Mesenchymal stem cell (in vitro differentiated cells and primary cell): ENCODE measurements around the gene CCDC85C.

ENCODE experiments used
- DNase-seq: peaks from one replicate; pipeline ENCODE4 v3.0.0-alpha.2; 2013
- H2AFZ ChIP-seq: one replicate; pipeline ENCODE4 v1.6.1; 2013; ENCODE audit warnings: low read depth, mild to moderate bottlenecking, control low read depth, inconsistent platforms, low read length, moderate library complexity
- H2AK5ac ChIP-seq: 2 replicates; pipeline ENCODE4 v1.6.1; 2013; ENCODE audit warnings: low read length, moderate library complexity, mild to moderate bottlenecking, inconsistent platforms; ENCODE audit not compliant: severe bottlenecking
- H2BK120ac ChIP-seq: one replicate; pipeline ENCODE4 v1.6.1; 2013; ENCODE audit warnings: low read depth, mild to moderate bottlenecking, inconsistent platforms, low read length, moderate library complexity
- H2BK12ac ChIP-seq, 2 experiments: one replicate each; pipeline ENCODE4 v1.6.1; 2013; ENCODE audit warnings: inconsistent platforms in 2 of 2, low read length in 2 of 2, mild to moderate bottlenecking in 2 of 2, moderate library complexity in 2 of 2, control low read depth in 1 of 2
- H2BK15ac ChIP-seq: one replicate; pipeline ENCODE4 v1.6.1; 2013; ENCODE audit warnings: mild to moderate bottlenecking, low read depth, inconsistent platforms; ENCODE audit not compliant: poor library complexity, severe bottlenecking
- H2BK5ac ChIP-seq: 2 replicates; pipeline ENCODE4 v1.6.1; 2013; ENCODE audit warnings: low read depth, mild to moderate bottlenecking, low read length, control low read depth, inconsistent platforms; ENCODE audit not compliant: poor library complexity, severe bottlenecking
- H3K14ac ChIP-seq, 2 experiments: one replicate each; pipeline ENCODE4 v1.6.1; 2013; ENCODE audit warnings: inconsistent platforms in 2 of 2, low read length in 2 of 2, control low read depth in 1 of 2, mild to moderate bottlenecking in 1 of 2, moderate library complexity in 1 of 2
- H3K18ac ChIP-seq, 2 experiments: one replicate each; pipeline ENCODE4 v1.6.1; 2013; ENCODE audit warnings: inconsistent platforms in 2 of 2, low read length in 2 of 2, control low read depth in 1 of 2, low read depth in 1 of 2, mild to moderate bottlenecking in 1 of 2
- H3K23ac ChIP-seq, 2 experiments: one replicate each; pipeline ENCODE4 v1.6.1; 2013; ENCODE audit warnings: inconsistent platforms in 2 of 2, low read length in 2 of 2, mild to moderate bottlenecking in 2 of 2, moderate library complexity in 2 of 2, control low read depth in 1 of 2
- H3K27ac ChIP-seq: 2 replicates; pipeline ENCODE4 v1.5.1; 2013; ENCODE audit warnings: mild to moderate bottlenecking, moderate library complexity, low read length, control low read depth, inconsistent platforms; ENCODE audit not compliant: poor library complexity, severe bottlenecking
- H3K27me3 ChIP-seq, 2 experiments: 2 replicates each; pipeline versions ENCODE4 v1.6.1 to v1.7.0; 2013; ENCODE audit warnings: low read length in 2 of 2, mild to moderate bottlenecking in 2 of 2, moderate library complexity in 2 of 2, control low read depth in 1 of 2, inconsistent platforms in 1 of 2; ENCODE audit not compliant: control insufficient read depth in 1 of 2, insufficient read depth in 1 of 2
- H3K36me3 ChIP-seq, 2 experiments: 2 replicates each; pipeline versions ENCODE4 v1.6.1 to v1.7.0; 2013; ENCODE audit warnings: low read length in 2 of 2, control low read depth in 1 of 2, inconsistent platforms in 1 of 2, low read depth in 1 of 2, mild to moderate bottlenecking in 1 of 2; ENCODE audit not compliant: insufficient read depth in 2 of 2, control insufficient read depth in 1 of 2
- H3K4ac ChIP-seq, 2 experiments: one replicate each; pipeline ENCODE4 v1.6.1; 2013; ENCODE audit warnings: inconsistent platforms in 2 of 2, low read length in 2 of 2, mild to moderate bottlenecking in 2 of 2, moderate library complexity in 2 of 2, control low read depth in 1 of 2, low read depth in 1 of 2
- H3K4me1 ChIP-seq: 2 replicates; pipeline ENCODE4 v1.6.1; 2013; ENCODE audit warnings: low read depth, low read length, control low read depth; ENCODE audit not compliant: control insufficient read depth, insufficient read depth
- H3K4me2 ChIP-seq: 2 replicates; pipeline ENCODE4 v1.6.1; 2013; ENCODE audit warnings: low read length, mild to moderate bottlenecking, inconsistent platforms; ENCODE audit not compliant: poor library complexity, severe bottlenecking
- H3K4me3 ChIP-seq, 2 experiments: 2 replicates each; pipeline versions ENCODE4 v1.5.1 to v1.7.0; 2013; ENCODE audit warnings: low read length in 2 of 2, mild to moderate bottlenecking in 2 of 2, control low read depth in 1 of 2, low read depth in 1 of 2; ENCODE audit not compliant: insufficient read depth in 1 of 2
- H3K79me1 ChIP-seq: replicated peaks from 2 replicates; pipeline ENCODE4 v1.6.1; 2013; ENCODE audit warnings: mild to moderate bottlenecking, control low read depth, low read length, inconsistent platforms; ENCODE audit not compliant: poor library complexity, severe bottlenecking
- H3K9ac ChIP-seq: 2 replicates; pipeline ENCODE4 v1.7.0; 2013; ENCODE audit warnings: mild to moderate bottlenecking, low read length, moderate library complexity
- H3K9me3 ChIP-seq: 2 replicates; pipeline ENCODE4 v1.7.0; 2013; ENCODE audit warnings: mild to moderate bottlenecking, low read length; ENCODE audit not compliant: control insufficient read depth
- H4K8ac ChIP-seq: one replicate; pipeline ENCODE4 v1.6.1; 2013; ENCODE audit warnings: inconsistent platforms, mild to moderate bottlenecking, low read length, moderate library complexity
- H4K91ac ChIP-seq: one replicate; pipeline ENCODE4 v1.6.1; 2013; ENCODE audit warnings: mild to moderate bottlenecking, low read length, inconsistent platforms
- WGBS: methylation state at CpG from one replicate; pipeline ENCODE4 v1.1.7; 2013; ENCODE audit warnings: mixed read lengths; 5-methylcytosine and 5-hydroxymethylcytosine counted together

CCDC85C gene

DNA sequence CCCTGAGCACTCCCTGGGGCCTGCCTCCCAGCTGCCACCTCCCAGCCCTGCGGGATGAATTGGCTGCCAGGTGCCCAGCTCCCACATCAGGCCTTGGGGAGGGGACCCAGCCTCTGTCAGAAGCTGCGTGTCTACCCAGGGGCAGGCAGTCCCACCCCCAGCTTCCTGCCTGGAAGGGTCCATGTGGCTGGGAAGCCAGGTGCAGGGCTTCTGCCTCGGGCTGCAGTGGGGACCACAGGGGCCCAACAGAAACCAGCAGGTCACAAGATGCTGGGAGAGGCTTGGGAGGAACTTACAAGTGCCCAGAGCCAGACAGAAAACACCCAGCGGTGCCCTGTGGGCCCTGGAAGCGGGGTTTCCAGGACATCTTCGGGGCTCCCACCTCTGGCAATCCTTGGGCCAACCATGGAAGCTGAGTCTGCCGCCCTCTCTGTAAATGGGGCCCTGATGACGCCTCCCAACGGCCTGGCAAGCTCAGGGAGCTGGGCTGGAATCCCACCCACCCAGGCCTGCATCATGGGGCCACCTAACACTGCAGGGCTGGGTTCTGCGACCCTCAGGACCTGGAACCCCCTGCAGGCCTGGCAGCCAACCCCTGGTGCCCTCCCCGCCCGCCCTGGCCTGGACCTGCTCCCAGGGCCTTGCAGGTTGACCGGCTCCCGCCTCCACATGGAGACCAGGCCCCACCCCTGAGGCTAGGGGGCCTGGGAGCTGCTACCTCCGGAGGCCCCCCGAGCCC, 86.2 kb downstream of the CCDC85C start:
- Histone ChIP-seq H3K27me3 (peaks cover 0 to 8% of the 10 kb centered on the region in 2 experiments), H2BK5ac (no peak overlapping the region), H3K14ac (no peak overlapping the region), H3K4me1 (peaks cover 21% of the 10 kb centered on the region), H4K91ac (no peak overlapping the region), H3K27ac (no peak overlapping the region), H3K4me3 (no peak overlapping the region), H4K8ac (no peak overlapping the region), H3K9ac (no peak overlapping the region), H3K23ac (no peak overlapping the region), H3K79me1 (peaks cover 2% of the 10 kb centered on the region), H3K36me3 (peaks cover 6 to 30% of the 10 kb centered on the region in 2 experiments), H2BK120ac (no peak overlapping the region), H3K4me2 (no peak overlapping the region), H2AFZ (no peak overlapping the region), H2BK12ac (no peak overlapping the region), H2AK5ac (no peak overlapping the region), H3K4ac (no peak overlapping the region), H3K9me3 (no peaks in the 10 kb centered on the region), H3K18ac (no peak overlapping the region), H2BK15ac (no peak overlapping the region)
- DNase-seq: no peak
- WGBS: 61% methylated on average over 16 of the region's 16 CpGs

DNA sequence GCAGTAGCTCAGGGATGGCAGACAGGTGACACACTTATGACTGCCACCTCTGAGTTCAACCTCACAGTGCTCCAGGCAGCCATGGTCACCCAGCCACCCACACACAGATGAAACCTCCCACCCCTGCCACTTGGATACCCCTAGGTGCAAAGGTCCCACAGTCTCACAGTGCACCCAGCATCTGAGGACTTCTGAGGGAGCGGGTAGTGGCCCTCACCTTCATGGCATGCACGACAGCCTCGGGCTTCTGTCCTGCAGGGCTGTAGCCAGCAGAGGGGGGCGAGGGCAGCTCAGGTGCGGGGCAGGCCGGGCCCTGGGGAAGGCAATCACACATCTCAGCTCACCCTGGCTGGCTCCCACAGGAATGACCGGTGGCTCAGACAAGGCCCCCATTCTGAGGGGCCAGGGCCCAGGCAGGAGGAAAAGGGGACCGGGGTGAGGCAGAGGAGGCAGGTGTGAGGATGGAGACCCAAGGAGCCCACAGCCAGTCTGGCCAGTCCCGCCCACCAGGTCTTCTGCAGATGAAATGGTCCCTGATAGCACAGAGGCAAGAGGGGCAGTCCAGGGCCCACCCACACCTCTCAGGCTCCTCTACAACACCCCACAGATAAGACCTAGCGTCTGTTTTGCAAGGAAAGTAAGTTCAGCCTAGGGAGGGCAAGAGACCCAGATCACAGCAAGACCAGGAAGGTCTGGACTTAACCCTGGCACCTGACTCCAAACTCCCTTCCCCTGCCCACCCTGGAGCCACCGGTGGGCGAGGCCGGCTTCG, 87.0 kb downstream of the CCDC85C start:
- H3K14ac ChIP-seq: no peak overlapping the region
- H3K9me3 ChIP-seq: no peaks in the 10 kb centered on the region
- no peak overlapping the region for H2BK5ac ChIP-seq
- H3K4me3 ChIP-seq: no peak overlapping the region
- no peak overlapping the region for H2AFZ ChIP-seq
- no peak overlapping the region for H3K4ac ChIP-seq
- H3K18ac ChIP-seq: no peak overlapping the region
- H2BK15ac ChIP-seq: no peak overlapping the region
- peak overlapping the region; percentile 40 for H4K91ac ChIP-seq
- no peak overlapping the region for H3K4me2 ChIP-seq
- no peak for DNase-seq
- H4K8ac ChIP-seq: peak overlapping the region; percentile 45
- H3K27me3 ChIP-seq: peaks cover 0 to 8% of the 10 kb centered on the region in 2 experiments
- H3K27ac ChIP-seq: no peak overlapping the region
- H3K23ac ChIP-seq: peak overlapping the region in 1 of 2 experiments; percentile 1
- 87% methylated on average over 13 of the region's 14 CpGs for WGBS
- no peak overlapping the region for H3K9ac ChIP-seq
- peak overlapping the region in 1 of 2 experiments; percentile 44 for H2BK12ac ChIP-seq
- peaks cover 9 to 35% of the 10 kb centered on the region in 2 experiments for H3K36me3 ChIP-seq
- H2AK5ac ChIP-seq: no peak overlapping the region
- peaks cover 3% of the 10 kb centered on the region for H3K79me1 ChIP-seq
- H3K4me1 ChIP-seq: peaks cover 14% of the 10 kb centered on the region
- no peak overlapping the region for H2BK120ac ChIP-seq

DNA sequence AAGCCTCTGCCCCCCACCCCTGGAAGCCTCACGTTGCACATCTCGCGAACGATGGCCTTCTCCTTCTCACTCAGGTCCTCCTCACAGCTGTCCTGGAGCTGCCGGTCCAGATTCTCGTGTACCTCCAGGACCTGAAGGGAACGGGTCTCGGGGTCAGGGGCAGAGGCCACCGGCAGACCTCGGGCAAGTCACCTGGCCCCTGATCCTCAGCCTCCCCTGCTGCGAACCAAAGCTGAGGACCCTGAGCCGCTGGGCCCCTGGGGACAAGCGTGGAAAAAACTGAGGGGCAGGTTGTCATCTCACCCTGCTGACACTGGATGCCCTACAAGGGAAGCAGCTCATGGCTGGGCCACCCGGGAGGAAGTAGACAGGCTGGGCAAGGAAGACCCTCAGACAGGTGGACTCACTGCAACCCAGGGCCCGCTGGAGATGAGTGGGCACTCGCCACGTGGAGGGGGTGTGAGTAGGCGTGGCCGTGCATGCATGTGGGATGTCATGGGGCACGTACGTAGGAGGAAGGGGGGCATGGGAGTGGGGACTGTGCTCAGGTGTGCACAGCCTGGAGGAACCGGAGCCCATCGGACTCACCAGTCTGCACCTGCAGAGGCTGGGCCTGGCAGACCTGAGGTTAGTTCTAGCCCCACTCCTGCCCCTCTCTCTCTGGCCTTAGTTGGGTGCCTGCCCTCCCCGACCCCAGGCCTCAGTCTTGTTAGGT, 87.7 kb downstream of the CCDC85C start:
- H3K36me3 ChIP-seq: peaks cover 9 to 40% of the 10 kb centered on the region in 2 experiments
- WGBS: 93% methylated on average over 24 of the region's 24 CpGs
- DNase-seq: no peak
- no peak overlapping the region for H3K14ac ChIP-seq
- no peak overlapping the region for H2AFZ ChIP-seq
- H2BK120ac ChIP-seq: no peak overlapping the region
- no peak overlapping the region for H3K9ac ChIP-seq
- H3K27ac ChIP-seq: no peak overlapping the region
- peaks cover 0 to 8% of the 10 kb centered on the region in 2 experiments for H3K27me3 ChIP-seq
- H2AK5ac ChIP-seq: no peak overlapping the region
- H2BK12ac ChIP-seq: no peak overlapping the region
- no peak overlapping the region for H3K23ac ChIP-seq
- no peak overlapping the region for H3K18ac ChIP-seq
- no peaks in the 10 kb centered on the region for H3K9me3 ChIP-seq
- no peak overlapping the region for H3K4me2 ChIP-seq
- H2BK15ac ChIP-seq: no peak overlapping the region
- peak overlapping the region; percentile 45 for H4K8ac ChIP-seq
- H3K4me1 ChIP-seq: peaks cover 15% of the 10 kb centered on the region
- peak overlapping the region; percentile 41 for H4K91ac ChIP-seq
- H2BK5ac ChIP-seq: no peak overlapping the region
- no peak overlapping the region for H3K4me3 ChIP-seq
- H3K4ac ChIP-seq: no peak overlapping the region
- H3K79me1 ChIP-seq: peaks cover 3% of the 10 kb centered on the region
